COLO829 (cell line): Measurements from ENCODE around the gene MUC16.

Experiments
- DNase-seq: peaks from one replicate; pipeline ENCODE4 v3.0.0; 2012; ENCODE audit warnings: low spot score

MUC16 gene

GRCh38 chr19:9008667-9009066 lies 1.5 kb downstream of the MUC16 start:
- DNase-seq = no peak

- no peak for DNase-seq
These were observed 9.3 kb downstream of the MUC16 start for GRCh38 chr19:9000933-9001332.

- DNase-seq = no peak
These were observed 22.0 kb downstream of the MUC16 start for GRCh38 chr19:8988204-8988603.

- no peak for DNase-seq
These were observed 23.9 kb downstream of the MUC16 start for GRCh38 chr19:8986296-8986695.

- DNase-seq = no peak
These were observed 36.6 kb downstream of the MUC16 start for GRCh38 chr19:8973501-8974091.

GRCh38 chr19:8965887-8966286 lies 44.3 kb downstream of the MUC16 start:
- no peak for DNase-seq
